ENCODE data around the gene LTBR. TPM values are rescaled to one million over a fixed set of nuclear protein-coding genes. Genes with fewer than 3 reads are reported as not detected.
"Not testable (repeated sequence)": the region's sequence is repeated elsewhere in the genome, so short reads cannot be mapped to it uniquely, and the experiment has no call there.

The LTBR gene
- total and polyA plus RNA-seq, 12 donors, result 34.6 to 295 (median 140) TPM

DNA sequence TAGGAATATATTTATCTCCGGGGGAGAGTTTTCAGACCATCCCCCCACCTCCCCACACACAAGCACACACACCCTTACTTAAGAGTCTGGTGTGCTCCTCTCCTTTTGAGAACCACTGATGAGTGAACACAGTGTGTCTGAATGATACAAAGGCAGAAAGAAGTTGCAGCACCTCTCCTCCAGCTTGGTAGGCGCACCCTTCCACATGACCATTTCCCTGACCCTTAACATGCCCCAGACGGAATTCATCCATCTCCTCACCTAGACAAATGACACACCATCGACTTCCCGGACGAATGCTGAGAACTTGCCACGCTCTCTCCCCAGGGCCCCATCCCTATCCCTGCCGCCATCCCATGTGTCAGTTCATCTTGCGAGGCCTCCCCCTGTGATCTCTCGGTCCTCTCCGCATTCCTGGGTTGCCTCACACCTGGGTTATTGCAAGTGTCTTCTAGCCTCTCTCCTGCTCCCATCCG is 46.0 kb upstream of the LTBR start:
- peak in 1 of 2 donors; percentile 17 for TF ChIP-seq POLR2A (IDR thresholded peaks at IDR 0.05)
- TF ChIP-seq, protein P1, sequence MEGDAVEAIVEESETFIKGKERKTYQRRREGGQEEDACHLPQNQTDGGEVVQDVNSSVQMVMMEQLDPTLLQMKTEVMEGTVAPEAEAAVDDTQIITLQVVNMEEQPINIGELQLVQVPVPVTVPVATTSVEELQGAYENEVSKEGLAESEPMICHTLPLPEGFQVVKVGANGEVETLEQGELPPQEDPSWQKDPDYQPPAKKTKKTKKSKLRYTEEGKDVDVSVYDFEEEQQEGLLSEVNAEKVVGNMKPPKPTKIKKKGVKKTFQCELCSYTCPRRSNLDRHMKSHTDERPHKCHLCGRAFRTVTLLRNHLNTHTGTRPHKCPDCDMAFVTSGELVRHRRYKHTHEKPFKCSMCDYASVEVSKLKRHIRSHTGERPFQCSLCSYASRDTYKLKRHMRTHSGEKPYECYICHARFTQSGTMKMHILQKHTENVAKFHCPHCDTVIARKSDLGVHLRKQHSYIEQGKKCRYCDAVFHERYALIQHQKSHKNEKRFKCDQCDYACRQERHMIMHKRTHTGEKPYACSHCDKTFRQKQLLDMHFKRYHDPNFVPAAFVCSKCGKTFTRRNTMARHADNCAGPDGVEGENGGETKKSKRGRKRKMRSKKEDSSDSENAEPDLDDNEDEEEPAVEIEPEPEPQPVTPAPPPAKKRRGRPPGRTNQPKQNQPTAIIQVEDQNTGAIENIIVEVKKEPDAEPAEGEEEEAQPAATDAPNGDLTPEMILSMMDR (IDR thresholded peaks at IDR 0.05), result no peak

DNA sequence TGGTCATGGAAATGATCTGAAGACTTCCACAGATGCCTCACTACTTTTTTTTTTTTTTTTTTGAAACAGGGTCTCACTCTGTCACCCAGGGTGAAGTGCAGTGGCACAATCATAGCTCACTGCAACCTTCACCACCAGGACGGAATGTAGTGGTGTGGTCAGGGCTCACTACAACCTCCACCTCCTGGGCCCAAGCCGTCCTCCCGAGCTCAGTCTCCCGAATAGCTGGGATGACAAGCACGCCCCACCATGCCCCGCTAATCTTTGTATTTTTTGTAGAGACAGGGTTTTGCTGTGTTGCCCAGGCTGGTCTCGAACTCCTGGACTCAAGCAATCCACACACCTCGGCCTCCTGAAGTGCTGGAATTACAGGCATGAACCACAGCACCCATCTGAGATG is 45.4 kb upstream of the LTBR start:
- not testable (repeated sequence) for H3K9me3 ChIP-seq (replicated peaks in 1 of 3); DNase-seq; H3K27me3 ChIP-seq
- H3K4me1 ChIP-seq (replicated peaks in 1 of 2), result peaks cover 57 to 73% of the 10 kb centered on the region in 2 donors
- WGBS, 4 donors, result 40 to 70% (median 61%) methylated on average over 7 to 8 of the region's 8 CpGs
- H3K27ac ChIP-seq, result peak overlapping the region; percentile 56 to 98 (median 97)
- intact Hi-C loops (cut with DNase I), result loop anchor here (5.0 to 10.0 kb wide), 2 partner anchors 44 to 196 kb away; partner anchors contain the start of genes GAPDH (in 1 of the 2) and LTBR (in 1 of the 2)
- H3K4me3 ChIP-seq, result peak overlapping the region in 2 of 4 donors; percentile 81 to 93
- peaks cover 0 to 13% of the 10 kb centered on the region in 2 donors for H3K36me3 ChIP-seq (replicated peaks in 1 of 2)

More for the DNA sequence above, 46.0 kb upstream of the LTBR start:
- Histone ChIP-seq H3K36me3 (replicated peaks in 1 of 2) (peaks cover 0 to 18% of the 10 kb centered on the region in 2 donors), H3K27ac (peak overlapping the region; percentile 90 to 98 (median 97)), H3K4me1 (replicated peaks in 1 of 2) (peaks cover 57 to 73% of the 10 kb centered on the region in 2 donors), H3K27me3 (no peaks in the 10 kb centered on the region), H3K9me3 (replicated peaks in 1 of 3) (no peaks in the 10 kb centered on the region), H3K4me3 (peak overlapping the region in 1 of 4 donors; percentile 93)
- DNase-seq, result peak in 4 of 7 donors; percentile 55 to 71 (median 62)
- intact Hi-C loops (cut with DNase I), result loop anchor here (5.0 to 10.0 kb wide), 2 partner anchors 44 to 197 kb away; partner anchors contain the start of genes GAPDH (in 1 of the 2) and LTBR (in 1 of the 2)
- 31 to 34% (median 32%) methylated on average over 12 of the region's 12 CpGs for WGBS, 4 donors

DNA sequence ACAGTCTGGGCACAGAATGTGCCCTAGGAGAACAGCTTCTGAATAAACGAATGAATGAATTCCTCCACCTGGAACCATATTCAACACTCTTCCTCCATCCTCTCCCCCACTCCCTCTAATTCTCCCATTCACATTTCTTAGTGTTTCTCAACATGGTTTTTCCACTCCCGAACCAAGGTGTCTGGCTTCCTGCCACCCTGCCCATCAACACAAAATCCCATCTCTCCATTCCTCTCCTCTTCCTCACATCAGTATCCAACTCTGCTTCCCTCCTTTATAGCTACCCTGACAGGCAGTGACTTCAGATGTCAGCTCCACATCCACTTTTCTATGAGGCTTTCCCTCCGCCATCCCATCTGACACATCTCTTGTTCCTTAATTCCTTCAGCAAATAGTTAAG is 45.0 kb upstream of the LTBR start:
- Histone ChIP-seq H3K9me3 (replicated peaks in 1 of 3) (no peaks in the 10 kb centered on the region), H3K27ac (peak overlapping the region; percentile 93 to 98 (median 97)), H3K4me3 (peak overlapping the region in 3 of 4 donors; percentile 53 to 93 (median 81)), H3K27me3 (no peaks in the 10 kb centered on the region), H3K36me3 (replicated peaks in 1 of 2) (peaks cover 0 to 9% of the 10 kb centered on the region in 2 donors), H3K4me1 (replicated peaks in 1 of 2) (peaks cover 57 to 73% of the 10 kb centered on the region in 2 donors)
- intact Hi-C loops (cut with DNase I), result loop anchor here (5.0 to 10.0 kb wide), 2 partner anchors 43 to 196 kb away; partner anchors contain the start of genes GAPDH (in 1 of the 2) and LTBR (in 1 of the 2)
- 14 to 35% (median 29%) methylated on average over 3 of the region's 3 CpGs for WGBS, 4 donors
- DNase-seq, result no peak
- TF ChIP-seq, protein P1 (IDR thresholded peaks at IDR 0.05), result no peak
- no peak for TF ChIP-seq POLR2A (IDR thresholded peaks at IDR 0.05)

DNA sequence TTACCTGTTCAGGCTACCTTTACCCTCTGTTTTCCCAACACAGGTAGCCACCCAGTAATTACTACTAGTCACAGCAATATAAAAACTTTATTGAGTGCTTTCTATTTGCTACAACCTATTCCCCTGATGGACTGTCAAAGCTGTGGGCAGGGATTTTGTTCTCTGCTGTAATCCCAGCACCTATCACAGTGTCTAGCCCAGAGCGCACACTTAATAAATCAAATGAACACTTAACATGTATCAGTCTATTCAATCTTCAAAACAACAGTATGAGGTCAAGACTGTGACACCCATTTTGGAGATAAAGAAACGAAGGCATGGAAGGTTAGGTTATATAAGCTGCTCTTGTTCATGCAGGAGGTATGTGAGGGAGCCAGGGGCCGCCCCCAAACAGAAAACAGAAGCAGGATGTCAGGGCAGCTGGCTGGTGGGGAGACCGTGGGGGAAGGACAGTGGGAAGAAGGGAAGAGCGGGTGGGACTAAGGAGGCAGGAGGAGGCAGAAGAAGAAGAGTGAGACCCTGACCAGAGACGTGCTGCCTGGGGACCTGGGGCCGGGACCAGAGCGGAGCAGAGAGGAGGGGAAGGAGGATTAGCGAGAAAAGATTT is 43.8 kb upstream of the LTBR start:
- Histone ChIP-seq H3K9me3 (replicated peaks in 1 of 3) (no peaks in the 10 kb centered on the region), H3K4me1 (replicated peaks in 1 of 2) (peaks cover 52 to 67% of the 10 kb centered on the region in 2 donors), H3K27ac (peak overlapping the region; percentile 93 to 98 (median 97)), H3K27me3 (no peaks in the 10 kb centered on the region), H3K36me3 (replicated peaks in 1 of 2) (no peaks in the 10 kb centered on the region), H3K4me3 (peak overlapping the region; percentile 81 to 99 (median 94))
- peak; percentile 48 to 73 for TF ChIP-seq POLR2A (IDR thresholded peaks at IDR 0.05)
- TF ChIP-seq, protein P1 (IDR thresholded peaks at IDR 0.05), result no peak
- peak in 5 of 7 donors; percentile 49 to 67 (median 64) for DNase-seq
- intact Hi-C loops (cut with DNase I), result no loop called here
- 0 to 2% (median 1%) methylated on average over 9 of the region's 9 CpGs for WGBS, 4 donors

Data from adrenal gland (tissue), 12 donors.